ENCODE results near the gene MICU2.

DNA sequence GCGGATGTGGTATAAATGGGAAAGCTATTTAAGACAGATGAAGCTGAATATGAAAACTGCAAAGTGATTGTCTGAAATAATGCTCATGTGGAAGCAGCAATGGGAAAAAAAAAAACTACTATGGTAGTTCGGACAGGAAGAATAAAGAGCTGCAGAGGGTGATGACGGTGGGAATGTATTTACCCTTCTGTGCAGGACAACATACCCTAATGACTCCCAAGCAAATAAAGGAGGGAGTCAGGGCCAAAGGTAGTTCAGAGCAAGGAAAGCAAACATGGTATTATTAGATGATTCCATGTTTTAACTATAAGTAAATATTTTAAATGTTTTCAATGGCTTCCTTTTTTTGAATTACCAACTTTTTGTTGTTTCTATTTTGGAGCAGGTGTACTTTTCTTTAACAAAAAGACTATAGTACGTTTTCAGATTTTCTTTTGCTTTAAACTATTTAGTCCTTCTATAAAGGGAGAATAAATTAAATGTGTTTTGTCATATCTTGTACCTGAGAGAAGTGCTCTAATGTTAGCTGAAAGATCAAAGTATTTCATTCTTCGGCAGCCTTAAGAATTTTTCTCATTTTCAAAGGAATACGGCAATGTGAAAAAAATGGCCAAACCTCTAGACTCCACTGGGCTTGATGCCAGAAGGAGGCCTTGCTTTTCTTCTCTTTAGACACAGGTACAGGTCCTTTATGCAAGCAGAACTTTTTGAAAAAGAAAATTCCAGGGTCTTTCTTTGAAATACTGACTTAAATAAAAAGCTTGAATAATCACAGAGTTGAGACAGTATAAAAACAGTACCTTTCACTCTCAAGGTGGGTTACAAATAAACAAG is 77.0 kb downstream of the MICU2 start:
- TF ChIP-seq, protein P1, sequence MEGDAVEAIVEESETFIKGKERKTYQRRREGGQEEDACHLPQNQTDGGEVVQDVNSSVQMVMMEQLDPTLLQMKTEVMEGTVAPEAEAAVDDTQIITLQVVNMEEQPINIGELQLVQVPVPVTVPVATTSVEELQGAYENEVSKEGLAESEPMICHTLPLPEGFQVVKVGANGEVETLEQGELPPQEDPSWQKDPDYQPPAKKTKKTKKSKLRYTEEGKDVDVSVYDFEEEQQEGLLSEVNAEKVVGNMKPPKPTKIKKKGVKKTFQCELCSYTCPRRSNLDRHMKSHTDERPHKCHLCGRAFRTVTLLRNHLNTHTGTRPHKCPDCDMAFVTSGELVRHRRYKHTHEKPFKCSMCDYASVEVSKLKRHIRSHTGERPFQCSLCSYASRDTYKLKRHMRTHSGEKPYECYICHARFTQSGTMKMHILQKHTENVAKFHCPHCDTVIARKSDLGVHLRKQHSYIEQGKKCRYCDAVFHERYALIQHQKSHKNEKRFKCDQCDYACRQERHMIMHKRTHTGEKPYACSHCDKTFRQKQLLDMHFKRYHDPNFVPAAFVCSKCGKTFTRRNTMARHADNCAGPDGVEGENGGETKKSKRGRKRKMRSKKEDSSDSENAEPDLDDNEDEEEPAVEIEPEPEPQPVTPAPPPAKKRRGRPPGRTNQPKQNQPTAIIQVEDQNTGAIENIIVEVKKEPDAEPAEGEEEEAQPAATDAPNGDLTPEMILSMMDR (IDR thresholded peaks at IDR 0.05) = no peak
- TF ChIP-seq POLR2A (IDR thresholded peaks at IDR 0.05) = no peak
